GM12872 (cell line): ENCODE measurements around the gene CFTR.

ENCODE experiments used
- CTCF ChIP-seq: IDR thresholded peaks from 3 replicates; pipeline ENCODE4 v1.5.1; 2011; ENCODE audit warnings: low read depth, mild to moderate bottlenecking, low read length, moderate library complexity; ENCODE audit not compliant: insufficient read depth

CFTR gene

GRCh38 chr7:117706210-117706609, 226.4 kb downstream of the CFTR start:
- no peak for TF ChIP-seq CTCF

- no peak for TF ChIP-seq CTCF
Observed at GRCh38 chr7:117707080-117707479, 227.3 kb downstream of the CFTR start.

GRCh38 chr7:117711556-117711955, 231.7 kb downstream of the CFTR start:
- no peak for TF ChIP-seq CTCF

- TF ChIP-seq CTCF, result peak; percentile 75
Observed at GRCh38 chr7:117715784-117716445, 236.1 kb downstream of the CFTR start.

GRCh38 chr7:117716707-117717299, 237.0 kb downstream of the CFTR start:
- no peak for TF ChIP-seq CTCF

- TF ChIP-seq CTCF, result no peak
Observed at GRCh38 chr7:117717357-117717756, 237.5 kb downstream of the CFTR start.
